NCI-H345 treated with DMSO at 0.1 percent for 48 hours (cell line): ENCODE data around the gene ONECUT2.

Experiments
- DNase-seq: peaks from one replicate; lab custom pipeline; 2025; ENCODE audit not compliant: unreplicated experiment; lab: John Stamatoyannopoulos, UW

The ONECUT2 gene

GRCh38 chr18:57431002-57431382 lies 4.2 kb upstream of the ONECUT2 start:
- DNase-seq = no peak

GRCh38 chr18:57431467-57432080 lies 3.6 kb upstream of the ONECUT2 start:
- no peak for DNase-seq

GRCh38 chr18:57432140-57432539 lies 3.0 kb upstream of the ONECUT2 start:
- no peak for DNase-seq

- no peak for DNase-seq
Measured at GRCh38 chr18:57432751-57433400, 2.3 kb upstream of the ONECUT2 start.

GRCh38 chr18:57433482-57433881 lies 1.7 kb upstream of the ONECUT2 start:
- no peak for DNase-seq

- DNase-seq = no peak
Measured at GRCh38 chr18:57433934-57434535, 1.1 kb upstream of the ONECUT2 start.

GRCh38 chr18:57435846-57436190 lies 644 bp downstream of the ONECUT2 start:
- DNase-seq = no peak

- no peak for DNase-seq
Measured at GRCh38 chr18:57436191-57436964, 1.2 kb downstream of the ONECUT2 start.

- DNase-seq = no peak
Measured at GRCh38 chr18:57436965-57437333, 1.8 kb downstream of the ONECUT2 start.

- peak; percentile 48 for DNase-seq
Measured at GRCh38 chr18:57437402-57437765, 2.2 kb downstream of the ONECUT2 start.

- DNase-seq = peak; percentile 87
Measured at GRCh38 chr18:57437766-57438671, 2.8 kb downstream of the ONECUT2 start.

GRCh38 chr18:57438743-57439608 lies 3.8 kb downstream of the ONECUT2 start:
- peak; percentile 52 for DNase-seq

GRCh38 chr18:57439609-57439968 lies 4.4 kb downstream of the ONECUT2 start:
- DNase-seq = no peak

GRCh38 chr18:57439985-57440330 lies 4.8 kb downstream of the ONECUT2 start:
- DNase-seq = no peak

GRCh38 chr18:57440331-57441070 lies 5.3 kb downstream of the ONECUT2 start:
- DNase-seq = no peak

GRCh38 chr18:57441071-57441794 lies 6.1 kb downstream of the ONECUT2 start:
- no peak for DNase-seq

GRCh38 chr18:57443247-57443646 lies 8.1 kb downstream of the ONECUT2 start:
- DNase-seq = no peak

GRCh38 chr18:57443702-57444101 lies 8.5 kb downstream of the ONECUT2 start:
- no peak for DNase-seq

- no peak for DNase-seq
Measured at GRCh38 chr18:57444301-57444759, 9.2 kb downstream of the ONECUT2 start.
